ENCODE measurements around the gene MORN3.
A peak's percentile ranks its signal among the peaks of the same experiment; 100 is the strongest.
"Not testable (repeated sequence)": the region's sequence is repeated elsewhere in the genome, so short reads cannot be mapped to it uniquely, and the experiment has no call there.

Gene MORN3, protein sequence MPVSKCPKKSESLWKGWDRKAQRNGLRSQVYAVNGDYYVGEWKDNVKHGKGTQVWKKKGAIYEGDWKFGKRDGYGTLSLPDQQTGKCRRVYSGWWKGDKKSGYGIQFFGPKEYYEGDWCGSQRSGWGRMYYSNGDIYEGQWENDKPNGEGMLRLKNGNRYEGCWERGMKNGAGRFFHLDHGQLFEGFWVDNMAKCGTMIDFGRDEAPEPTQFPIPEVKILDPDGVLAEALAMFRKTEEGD

DNA sequence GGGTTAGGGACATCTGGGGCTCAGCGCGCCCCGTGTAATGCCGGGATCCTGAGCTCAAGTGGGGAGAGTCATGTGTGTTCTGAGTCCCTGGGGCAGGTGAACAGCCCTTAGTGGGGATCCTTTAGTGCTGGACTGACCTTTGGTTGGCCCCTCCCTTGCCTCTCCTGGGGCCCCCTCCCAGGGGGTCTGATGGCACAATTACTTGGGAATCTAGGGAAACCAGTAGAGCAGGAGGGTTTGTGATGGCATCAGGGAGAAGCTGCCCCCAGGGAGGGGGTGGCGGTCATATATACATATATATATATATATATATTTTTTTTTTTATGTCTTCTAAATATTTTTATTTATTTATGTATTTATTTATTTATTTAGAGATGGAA, at the start of gene MORN3:
Gene MORN3 (minus strand): TSS at position 134 of the 380 bp plus-strand sequence. CDS start 171 bp downstream, outside the sequence.
- no peak for DNase-seq

DNA sequence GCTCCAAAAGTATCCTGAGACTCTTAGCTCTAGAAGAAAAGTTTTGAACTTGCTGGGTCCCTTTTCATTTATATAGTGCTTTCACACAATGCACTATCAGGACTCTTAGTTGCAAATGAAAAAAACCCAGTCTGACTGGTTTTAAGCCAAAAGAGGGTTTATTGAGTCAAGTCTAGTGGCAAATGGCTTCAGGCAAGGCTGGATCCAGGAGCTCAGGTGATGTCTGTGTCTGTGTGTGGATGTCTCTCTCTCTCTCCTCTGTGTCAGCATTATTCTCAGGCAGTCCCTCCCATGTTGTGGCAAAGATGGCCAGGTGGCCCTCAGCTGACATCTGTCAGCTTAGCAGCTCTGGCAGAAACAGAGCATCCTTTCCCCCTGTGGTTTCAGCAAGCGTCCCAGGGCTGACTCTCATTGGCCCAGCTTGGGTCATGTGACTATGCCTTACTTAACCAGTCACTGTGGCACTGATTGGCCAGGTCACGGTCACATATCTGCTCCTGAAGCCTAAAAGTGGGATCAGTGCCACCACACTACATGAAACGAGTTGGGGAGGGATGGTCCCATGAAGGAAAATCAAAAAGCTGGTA, 49.3 kb upstream of the MORN3 start:
- DNase-seq = no peak

DNA sequence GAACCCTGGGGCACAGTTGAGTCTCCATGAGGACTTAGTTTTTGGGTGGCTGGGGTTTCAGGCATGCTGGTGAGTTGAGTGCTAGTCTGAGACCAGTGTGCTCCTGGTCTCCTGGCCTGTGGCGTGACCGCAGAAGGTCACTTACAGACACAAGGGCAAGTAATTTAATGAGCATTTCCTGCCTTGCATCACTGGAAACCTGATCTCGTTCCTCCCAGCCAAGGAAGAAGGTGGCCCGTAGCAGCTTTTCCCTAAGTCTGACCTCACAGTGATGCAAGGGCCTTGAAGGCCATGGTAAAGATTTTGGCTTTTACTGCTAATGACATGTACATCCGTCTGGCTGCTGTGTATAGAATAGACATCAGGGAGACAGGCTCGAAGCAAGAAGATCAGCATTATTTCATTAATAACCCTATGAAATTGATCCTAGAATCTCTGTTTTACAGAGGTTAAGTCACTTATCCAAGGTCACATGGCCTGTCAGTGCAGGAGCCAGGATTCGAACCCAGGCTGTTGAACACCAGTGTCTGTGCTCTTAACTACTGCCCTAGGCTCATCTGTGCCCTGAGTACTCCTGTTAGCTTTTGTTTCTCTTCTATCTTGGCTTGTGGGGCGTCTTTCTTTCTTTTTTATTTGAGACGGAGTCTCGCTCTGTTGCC, 47.7 kb upstream of the MORN3 start:
- DNase-seq = no peak

DNA sequence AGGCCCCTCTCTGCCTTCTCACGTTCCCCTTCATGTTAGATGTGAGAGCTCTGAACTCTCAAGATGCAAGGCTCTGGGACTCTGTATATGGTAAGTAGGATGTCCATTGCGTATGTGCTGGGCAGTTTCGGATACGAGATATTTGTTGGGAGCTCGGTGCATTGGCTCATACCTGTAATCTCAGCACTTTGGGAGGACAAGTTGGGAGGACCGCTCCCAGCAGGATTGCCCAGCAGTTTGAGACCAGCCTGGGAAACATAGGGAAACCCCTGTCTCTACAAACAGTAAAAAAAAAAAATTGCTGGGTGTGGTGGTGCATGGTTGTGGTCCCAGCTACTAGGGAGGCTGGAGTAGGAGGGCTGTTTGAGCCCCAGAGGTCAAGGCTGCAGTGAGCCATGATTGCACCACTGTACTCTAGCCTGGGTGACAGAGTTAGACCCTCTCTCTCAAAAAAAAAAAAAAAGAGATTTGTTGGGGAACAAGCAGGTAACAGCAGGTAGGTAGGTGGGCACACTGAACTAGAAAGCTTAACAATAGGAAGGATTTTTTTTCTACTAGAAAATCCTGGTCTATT, 46.5 kb upstream of the MORN3 start:
- DNase-seq = no peak

DNA sequence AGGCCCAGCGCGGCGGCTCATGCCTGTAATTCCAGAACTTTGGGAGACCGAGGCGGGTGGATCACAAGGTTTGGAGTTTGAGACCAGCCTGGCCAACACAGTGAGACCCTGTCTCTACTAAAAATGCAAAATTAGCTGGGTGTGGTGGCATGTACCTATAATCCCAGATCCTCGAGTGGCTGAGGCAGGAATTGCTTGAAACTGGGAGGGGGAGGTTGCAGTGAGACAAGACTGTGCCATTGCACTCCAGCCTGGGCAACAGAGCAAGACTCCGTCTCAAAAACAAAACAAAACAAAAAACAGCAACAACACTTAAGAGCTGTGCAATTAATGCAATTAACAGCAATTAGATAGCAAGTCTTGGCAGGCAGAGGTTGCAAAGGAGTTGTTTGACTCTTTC, 45.6 kb upstream of the MORN3 start:
- not testable (repeated sequence) for DNase-seq

DNA sequence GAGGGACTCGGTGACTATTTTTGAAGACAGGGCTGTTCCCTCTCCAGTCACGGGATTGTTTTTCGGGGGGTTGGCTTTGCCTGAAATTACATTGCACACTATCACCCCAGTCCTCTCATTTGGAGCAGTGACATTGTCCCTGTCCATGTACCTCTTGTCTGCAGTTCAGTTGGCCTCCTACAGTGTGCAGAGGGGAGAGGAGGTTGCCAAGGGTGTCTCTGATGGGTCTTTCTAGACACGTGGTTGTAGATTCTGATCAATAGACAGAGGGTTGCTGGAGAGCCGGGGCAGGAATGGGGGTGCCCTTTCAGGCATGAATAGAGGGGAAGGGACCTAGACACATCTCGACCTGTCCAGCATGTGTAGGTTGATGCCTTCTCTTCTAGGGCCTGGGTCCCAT, 44.3 kb upstream of the MORN3 start:
- no peak for DNase-seq

DNA sequence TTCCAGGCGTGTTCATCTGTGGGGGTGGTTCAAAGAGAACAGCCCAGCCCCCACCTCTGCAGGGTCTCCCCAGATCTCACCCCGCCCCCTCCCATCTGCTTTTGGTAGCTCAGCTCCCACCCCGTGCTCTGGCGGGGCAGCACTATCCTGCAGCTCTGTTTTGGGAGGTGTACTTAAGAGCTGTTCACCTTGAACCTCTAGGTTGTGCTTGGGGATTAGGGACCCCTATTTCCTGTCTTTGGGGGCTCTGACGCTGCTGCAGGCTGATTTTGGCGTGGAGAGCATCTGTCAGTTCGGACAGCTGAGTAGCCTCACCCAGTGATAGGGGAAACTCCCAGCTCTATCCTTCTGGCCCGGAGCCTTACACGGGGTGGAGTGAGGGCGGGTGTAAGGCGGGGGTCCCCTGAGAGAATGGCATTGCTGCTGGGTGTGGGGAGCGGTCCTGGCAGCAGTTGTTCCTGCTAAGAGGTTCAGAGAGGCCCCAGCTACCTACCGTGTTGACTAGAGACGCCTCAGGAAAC, 43.9 kb upstream of the MORN3 start:
- peak in 1 of 2 experiments; percentile 49 for DNase-seq

DNA sequence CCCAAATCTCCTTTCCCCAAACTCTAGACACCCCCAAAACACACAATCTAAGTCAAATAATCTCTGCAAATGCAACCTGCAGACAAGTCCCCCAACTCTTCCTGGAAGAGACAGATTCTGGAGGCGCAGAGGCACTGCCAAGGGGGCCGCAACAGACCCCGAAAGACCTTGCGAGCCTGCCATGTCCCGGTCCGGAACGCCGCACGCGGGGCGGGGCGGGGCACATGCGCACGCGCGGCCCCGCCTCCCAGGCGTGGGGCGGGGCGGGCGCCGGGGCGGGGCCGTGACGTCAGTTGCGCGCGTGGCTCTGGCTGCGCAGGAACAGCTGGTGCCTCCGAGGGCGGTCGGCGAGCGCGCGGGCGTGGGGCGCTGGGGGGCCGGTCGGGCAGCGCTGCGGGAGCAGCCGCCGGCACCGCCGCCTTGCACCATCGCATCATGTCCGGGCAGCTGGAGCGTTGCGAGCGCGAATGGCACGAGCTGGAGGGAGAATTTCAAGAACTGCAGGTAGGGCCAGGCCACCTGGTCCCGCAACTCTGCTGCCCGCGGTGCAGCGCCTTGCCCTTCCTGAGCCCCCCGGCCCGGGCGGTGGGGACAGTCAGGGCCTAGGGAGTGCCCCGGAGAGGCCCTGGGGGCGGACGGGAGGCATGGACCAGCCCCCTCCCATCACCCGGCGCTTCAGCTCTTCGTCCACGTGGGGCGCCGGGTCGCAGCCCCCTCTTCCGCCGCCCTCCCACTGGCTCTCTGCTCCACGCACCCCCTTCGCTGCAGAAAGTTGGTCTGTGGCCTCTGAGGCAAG, 43.2 kb upstream of the MORN3 start, which contains the start of gene TMEM120B:
Gene TMEM120B (plus strand): TSS at position 292 of the 796 bp plus-strand sequence. CDS start 144 bp downstream, at position 436.
- peak in 1 of 2 experiments; percentile 81 for DNase-seq

DNA sequence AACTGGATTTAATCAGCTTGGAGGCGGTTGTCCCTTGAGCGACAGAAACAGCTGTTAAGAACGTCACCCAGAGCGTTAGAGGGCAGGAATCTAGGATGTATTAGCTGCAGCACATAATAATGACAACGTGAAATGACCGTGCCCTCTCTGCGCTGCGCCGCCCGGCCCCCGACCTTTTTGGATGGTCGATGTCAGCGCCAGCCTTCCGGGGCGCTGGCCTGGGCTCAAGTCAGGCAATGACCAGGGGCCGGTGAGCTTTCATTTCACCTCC, 42.7 kb upstream of the MORN3 start:
- peak in 1 of 2 experiments; percentile 37 for DNase-seq

DNA sequence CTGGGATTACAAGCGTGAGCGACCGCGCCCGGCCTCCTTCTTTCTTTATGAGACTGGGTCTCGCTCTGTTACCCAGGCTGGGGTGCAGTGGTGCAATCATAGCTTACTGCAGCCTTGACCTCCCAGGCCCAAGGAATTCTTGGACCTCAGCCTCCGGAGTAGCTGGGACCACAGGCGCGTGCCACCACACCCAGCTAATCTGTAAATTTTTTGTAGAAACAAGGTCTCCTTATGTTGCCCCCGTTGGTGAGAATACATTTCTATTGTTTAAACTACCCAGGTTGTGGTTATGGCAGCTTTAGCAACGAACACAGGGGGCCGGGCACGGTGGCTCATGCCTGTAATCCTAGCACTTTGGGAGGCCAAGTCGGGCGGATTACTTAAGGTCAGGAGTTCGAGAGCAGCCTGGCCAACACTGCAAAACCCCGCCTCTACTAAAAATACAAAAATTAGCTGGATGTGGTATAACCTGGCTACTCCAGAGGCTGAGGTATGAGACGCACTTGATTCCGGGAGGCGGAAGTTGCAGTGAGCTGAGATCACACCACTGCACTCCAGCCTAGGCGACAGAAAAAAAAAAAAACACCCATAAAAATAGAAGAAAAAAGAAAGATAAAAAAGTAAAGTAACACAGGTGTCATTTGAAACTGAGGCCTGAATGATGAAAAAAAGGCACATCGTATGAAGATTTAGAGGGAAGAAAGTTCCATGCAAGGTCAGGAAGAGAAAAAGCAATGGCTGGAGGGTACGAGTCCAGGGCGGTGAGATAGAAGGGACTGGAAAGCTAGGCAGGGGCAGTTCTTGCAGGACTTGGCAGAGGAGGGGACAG, 42.1 kb upstream of the MORN3 start:
- DNase-seq = no peak

DNA sequence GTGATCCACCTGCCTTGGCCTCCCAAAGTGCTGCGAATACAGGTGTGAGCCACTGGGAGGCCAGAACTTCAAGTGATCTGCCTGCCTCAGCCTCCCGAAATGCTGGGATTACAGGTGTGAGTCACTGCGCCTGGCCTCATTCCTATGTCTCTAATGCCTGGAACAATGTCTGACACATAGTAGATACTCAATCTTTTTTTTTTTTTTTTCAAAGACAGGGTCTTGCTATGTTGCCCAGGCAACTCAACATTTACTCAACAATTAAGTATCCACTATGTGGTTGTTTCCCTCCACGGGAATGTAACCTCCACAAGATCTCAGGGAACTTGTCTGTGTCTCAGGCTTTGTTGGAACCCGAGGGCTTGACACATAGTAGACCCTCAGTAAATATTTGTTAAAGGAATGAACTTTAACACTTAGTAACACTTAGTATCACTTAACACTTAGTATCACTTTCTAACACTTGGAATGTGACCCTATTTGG, 40.1 kb upstream of the MORN3 start:
- DNase-seq = no peak

DNA sequence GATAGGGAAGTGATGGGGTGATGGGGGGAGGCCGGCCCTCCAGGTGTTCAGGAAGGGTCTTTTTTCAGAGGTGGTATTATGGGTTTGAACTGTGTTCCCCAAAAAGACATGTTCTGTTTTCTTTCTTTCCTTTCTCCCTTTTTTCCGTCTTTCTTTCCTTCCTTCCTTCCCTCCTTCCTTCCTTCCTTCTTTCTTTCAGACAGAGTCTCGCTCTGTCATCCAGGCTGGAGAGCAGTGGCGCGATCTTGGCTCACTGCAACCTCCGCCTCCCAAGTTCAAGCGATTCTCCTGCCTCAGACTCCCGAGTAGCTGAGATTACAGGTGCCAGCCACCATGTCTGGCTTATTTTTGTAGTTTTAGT, 39.6 kb upstream of the MORN3 start:
- DNase-seq = not testable (repeated sequence)

DNA sequence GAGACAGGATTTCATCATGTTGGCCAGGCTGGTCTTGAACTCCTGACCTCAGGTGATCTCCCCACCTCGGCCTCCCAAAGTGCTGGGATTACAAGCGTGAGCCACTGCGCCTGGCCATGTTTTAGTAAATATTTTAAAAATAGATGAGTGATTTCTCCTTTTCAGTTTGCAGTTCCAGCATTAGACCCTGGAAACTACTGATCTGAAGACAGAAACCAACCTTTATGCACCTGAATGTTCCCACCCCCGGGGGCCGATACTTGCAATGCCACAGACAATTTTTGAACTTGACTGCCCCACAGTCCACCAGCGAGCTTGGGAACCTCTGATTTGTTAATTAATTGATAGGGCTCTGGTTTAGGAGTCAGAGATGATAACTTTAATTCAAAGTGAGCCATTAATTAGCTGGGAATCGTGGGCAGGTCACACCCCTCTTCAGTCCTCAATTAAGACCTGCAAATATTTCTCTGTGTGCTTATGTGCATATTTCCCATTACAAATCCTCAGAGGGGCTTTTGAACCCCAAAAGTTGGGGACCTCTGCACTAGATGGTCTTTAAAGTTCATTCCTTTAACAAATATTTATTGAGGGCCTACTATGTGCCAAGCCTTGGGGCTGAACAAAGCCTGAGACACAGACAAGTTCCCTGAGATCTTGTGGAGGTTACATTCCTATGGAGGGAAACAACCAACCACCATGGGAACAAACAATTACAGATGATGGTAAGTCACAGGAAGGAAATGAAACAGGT, 39.0 kb upstream of the MORN3 start:
- DNase-seq = no peak

DNA sequence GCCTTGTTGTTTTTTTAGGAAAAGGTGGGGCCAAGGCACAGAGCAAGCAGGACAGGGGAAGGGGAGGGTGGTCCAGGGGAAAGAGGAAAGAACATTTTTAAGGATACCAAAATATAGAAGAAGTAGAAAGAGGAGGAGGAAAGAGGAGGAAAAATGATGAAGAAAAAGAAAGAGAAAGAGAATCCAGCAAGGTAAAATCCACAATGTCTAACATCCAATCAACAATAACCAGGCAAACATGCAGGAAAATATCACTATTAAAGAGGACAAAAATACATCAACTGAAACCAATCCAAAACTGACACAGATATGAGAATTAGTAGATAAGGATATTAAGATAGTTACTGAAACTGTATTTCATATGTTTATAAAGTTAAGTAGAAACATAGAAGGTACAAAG, 36.1 kb upstream of the MORN3 start:
- DNase-seq = no peak

DNA sequence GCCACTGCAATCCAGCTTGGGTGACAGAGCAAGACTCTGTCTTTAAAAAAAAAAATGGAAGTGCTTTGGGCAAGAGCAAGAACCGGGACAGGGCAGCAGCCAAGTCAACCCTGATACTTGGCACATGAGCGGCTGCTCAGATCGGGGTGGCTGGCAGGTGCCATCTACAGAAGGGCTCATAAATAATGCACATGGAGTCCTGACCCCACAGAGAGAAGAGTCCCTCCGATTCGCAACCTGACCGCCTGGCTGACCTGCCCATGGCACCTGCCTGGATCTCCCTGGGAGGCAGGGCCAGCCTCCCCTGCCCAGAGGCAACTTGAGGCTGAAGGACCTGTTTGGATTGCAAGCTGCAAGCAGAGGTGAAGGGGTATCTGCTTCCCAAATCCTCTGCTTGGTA, 33.5 kb upstream of the MORN3 start:
- no peak for DNase-seq

DNA sequence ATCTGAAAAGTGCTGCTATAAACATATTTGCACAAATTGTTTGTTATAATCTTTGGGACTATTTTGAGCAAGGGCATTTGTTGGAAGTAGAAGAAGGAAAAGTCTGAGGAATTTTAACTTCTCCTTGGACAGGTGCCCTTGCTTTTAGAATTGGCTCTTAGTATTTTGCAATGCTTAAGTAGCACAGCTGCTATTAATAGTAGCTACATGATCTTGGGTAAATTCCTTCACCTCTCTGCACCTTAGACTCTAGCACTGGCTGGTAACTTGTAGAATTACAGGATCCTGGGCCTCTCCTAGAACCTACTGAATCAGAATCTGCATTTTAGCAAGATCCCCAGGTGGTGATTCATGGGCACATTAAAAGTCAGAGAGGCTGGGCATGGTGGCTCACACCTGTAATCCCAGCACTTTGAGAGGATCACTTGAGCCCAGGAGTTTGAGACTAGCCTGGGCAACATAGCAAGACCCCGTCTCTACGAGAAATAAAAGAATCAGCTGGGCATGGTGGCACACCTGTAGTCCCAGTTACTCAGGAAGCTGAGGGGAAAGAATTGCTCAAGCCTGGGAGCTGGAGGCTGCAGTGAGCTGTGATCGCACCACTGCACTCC, 32.3 kb upstream of the MORN3 start:
- no peak for DNase-seq

DNA sequence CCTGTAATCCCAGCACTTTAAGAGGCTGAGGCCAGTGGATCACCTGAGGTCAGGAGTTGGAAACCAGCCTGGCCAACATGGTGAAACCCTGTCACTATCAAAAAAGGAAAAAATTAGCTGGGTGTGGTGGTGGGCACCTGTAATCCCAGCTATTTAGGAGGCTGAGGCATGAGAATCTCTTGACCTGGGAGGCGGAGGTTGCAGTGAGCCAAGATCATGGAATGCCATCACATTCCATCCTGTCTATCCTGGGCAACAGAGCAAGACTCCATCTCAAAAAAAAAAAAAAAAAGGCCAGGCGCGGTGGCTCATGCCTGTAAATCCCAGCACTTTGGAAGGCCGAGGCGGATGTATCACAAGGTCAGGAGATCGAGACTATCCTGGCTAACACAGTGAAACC, 28.4 kb upstream of the MORN3 start:
- not testable (repeated sequence) for DNase-seq

DNA sequence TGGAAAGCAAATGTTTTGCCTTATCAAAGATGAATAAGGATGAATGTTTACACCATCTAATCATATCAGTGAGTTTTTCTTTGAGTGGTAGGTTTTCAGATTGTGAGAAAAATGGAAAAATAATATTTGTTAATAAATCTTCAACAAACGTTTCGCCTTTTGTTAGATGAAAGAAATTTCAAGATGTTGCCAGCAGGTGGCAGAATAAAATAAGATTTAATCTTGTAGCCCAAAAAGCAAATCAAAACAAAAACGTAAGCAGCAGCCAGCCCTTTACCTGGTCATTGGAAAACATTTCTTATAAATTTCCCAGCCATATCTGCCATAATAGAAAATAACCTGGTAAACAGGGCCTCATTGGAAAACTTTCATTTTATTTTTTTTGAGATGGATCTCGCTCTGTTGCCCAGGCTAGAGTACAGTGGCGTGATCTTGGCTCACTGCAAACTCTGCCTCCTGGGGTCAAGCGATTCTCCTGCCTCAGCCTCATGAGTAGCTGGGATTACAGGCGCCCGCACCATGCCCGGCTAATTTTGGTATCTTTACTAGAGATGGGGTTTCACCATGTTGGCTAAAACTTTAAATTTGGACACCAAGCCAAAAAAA, 27.7 kb upstream of the MORN3 start:
- DNase-seq = peak; percentile 14 to 71

DNA sequence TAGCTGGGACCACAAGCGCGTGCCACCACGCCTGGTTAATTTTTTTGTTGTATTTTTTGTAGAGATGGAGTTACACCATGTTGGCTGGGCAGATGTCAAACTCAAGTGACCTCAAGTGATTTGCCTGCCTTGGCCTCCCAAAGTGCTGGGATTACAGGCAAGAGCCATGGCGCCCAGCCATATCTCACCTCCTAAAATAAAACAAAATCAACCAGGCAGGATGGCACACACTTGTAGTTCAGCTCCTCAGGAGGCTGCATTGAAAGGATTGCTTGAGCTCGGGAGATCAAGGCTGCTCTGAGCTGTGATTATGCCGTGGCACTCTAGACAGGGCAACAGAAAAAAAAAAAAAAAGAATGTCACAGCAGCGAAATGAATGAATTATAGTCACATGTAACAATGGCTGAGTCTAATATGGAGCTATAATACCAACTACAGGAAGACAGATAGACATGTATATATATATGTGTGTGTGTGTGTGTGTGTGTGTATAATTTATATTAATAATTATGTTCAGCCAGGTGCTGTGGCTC, 23.8 kb upstream of the MORN3 start:
- no peak for DNase-seq

DNA sequence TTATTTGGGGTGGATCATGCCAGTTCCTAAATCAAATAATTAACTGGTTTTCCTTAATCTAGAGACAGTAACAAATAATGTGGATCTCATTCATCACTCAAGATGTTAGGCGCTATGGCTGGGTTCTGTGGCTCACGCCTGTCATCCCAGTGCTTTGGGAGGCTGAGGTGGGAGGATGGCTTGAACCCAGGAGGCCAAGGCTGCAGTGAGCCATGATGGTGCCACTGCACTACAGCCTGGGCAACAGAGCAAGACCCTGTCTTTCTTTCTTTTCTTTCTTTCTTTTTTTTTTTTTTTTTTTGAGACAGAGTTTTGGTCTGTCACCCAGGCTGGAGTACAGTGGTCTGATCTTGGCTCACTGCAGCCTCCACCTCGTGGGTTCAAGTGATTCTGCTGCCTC, 23.3 kb upstream of the MORN3 start:
- not testable (repeated sequence) for DNase-seq

Measured in NCI-H526 (cell line).